T-helper 1 cell treated with Interleukin-12 subunit alpha and Interleukin-12 subunit beta and Interleukin-4 antibody, amounts not matched to agents 30 μg/mL and 1 μg/mL, for 36 hours (primary cell): Measurements from ENCODE around the gene KATNA1.

Experiments used
- H3K27ac Mint-ChIP-seq: one replicate; pipeline ENCODE4 v1.8.0; 2021; ENCODE audit warnings: mild to moderate bottlenecking, mixed read lengths
- H3K27me3 Mint-ChIP-seq: one replicate; pipeline ENCODE4 v1.8.0; 2021; ENCODE audit warnings: low read depth, mixed read lengths
- H3K36me3 Mint-ChIP-seq: one replicate; pipeline ENCODE4 v1.8.0; 2021; ENCODE audit warnings: low read depth, mixed read lengths
- H3K4me1 Mint-ChIP-seq: one replicate; pipeline ENCODE4 v1.8.0; 2021; ENCODE audit warnings: low read depth, mixed read lengths
- H3K4me3 Mint-ChIP-seq: one replicate; pipeline ENCODE4 v1.8.0; 2021; ENCODE audit warnings: mild to moderate bottlenecking, moderate library complexity, mixed read lengths
- H3K9me3 Mint-ChIP-seq: one replicate; pipeline ENCODE4 v1.8.0; 2021; ENCODE audit warnings: mixed read lengths

KATNA1 gene

DNA sequence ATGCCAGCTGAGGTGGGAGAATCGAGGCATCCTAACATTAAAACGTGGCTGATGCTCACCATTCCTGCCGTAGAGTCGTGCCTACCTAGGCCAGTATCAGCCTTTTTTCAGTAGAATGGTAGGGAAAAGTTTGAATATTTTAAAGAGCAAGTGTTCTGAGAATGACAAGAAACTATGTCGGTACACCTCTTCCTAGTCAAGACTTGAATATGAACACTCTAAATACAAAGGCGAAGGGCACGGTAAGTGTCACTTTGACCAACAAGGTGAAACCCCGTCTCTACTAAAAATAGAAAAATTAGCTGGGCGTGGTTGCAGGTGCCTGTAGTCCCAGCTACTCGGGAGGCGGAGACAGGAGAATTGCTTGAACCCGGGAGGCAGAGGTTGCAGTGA lies 81.3 kb downstream of the KATNA1 start:
- Mint-ChIP-seq H3K36me3 (no peaks in the 10 kb centered on the region), H3K27ac (no peak overlapping the region), H3K9me3 (no peaks in the 10 kb centered on the region), H3K27me3 (peaks cover 6% of the 10 kb centered on the region), H3K4me1 (peaks cover 16% of the 10 kb centered on the region), H3K4me3 (peak overlapping the region; percentile 87)

DNA sequence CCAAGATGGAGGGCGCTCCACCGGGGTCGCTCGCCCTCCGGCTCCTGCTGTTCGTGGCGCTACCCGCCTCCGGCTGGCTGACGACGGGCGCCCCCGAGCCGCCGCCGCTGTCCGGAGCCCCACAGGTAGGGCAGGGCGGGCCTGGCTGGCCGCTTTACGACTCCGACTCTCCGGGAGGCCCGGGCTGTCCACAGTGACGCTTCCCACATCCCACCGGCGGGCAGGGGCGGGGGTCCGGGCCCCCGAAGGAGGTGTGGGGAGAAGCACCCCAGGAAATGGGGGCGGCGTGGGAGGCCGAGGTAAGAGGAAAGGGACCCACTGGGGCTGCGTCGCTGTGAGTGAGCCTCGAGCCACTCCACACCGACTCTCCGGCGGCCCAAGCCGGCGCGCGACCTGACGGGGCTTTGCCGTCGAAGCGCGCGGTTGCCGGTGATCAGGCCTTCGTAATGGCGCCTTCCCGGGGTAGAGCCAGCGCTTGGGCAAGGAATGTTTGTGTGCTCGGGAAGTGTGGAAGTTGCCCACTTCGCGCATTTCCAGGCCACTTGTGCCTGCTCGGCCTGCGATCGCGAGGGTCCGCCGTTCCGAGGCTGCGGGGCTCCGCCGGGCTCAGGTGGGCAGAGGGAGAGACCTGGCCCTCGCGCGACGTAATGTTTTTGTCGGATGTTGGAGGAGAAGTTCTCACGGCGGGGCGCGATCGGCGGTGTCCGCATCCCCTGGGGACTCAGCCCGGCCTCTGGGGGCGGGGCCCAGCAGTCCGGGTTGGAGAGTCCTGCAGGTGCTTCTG lies 81.9 kb downstream of the KATNA1 start:
- Mint-ChIP-seq H3K27ac (peak overlapping the region; percentile 63), H3K4me3 (peak overlapping the region; percentile 87), H3K27me3 (peaks cover 6% of the 10 kb centered on the region), H3K9me3 (no peaks in the 10 kb centered on the region), H3K36me3 (no peaks in the 10 kb centered on the region), H3K4me1 (peaks cover 16% of the 10 kb centered on the region)

DNA sequence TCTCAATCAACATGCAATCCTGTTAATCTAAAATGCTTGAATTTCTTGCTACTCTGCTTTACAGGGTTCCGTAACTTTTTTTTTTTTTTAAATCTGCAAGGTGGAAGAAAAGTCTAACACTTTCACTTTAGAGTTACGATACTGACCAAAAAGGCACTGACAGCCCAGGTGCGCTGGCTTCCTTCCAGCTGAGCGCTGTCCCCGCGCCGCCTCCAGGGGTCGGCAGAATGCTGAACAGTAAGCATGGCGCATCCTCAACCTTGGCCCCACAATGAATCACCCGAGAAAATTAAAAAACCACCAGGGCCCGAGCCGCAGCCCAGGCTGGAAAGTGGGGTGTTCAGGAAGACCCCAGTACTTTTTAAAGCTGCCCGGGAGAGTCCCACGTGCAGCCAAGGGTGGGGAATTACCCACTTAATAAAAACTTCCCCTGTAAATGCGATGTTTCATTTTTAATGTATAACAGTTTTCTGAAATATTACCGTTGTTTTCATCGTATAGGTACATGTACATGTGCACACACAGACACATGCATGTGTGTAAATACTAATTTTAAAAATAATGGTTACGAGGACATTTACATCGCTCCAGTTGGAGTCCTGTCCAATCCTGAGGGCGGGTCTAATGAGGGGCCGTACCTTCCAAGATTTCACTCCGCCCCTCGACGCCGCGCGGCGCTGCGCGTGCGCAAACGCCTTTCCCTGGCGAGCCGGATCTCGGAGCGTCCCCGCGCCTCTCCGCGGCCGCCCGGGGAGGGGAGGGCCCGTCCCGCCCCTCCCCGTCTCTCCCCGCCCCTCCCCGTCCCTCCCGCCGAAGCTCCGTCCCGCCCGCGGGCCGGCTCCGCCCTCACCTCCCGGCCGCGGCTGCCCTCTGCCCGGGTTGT lies 82.7 kb downstream of the KATNA1 start, which contains the start of gene GINM1:
GINM1 (plus strand) TSS at position 849 of the 883 bp plus-strand sequence. CDS start 40 bp downstream, outside the sequence.
- Mint-ChIP-seq H3K4me3 (peak within 1 kb of the TSS; percentile 93), H3K4me1 (peaks cover 16% of the 10 kb centered on the region), H3K27me3 (peaks cover 7% of the 10 kb centered on the region), H3K9me3 (no peaks in the 10 kb centered on the region), H3K27ac (peak within 1 kb of the TSS; percentile 88), H3K36me3 (no peaks in the 10 kb centered on the region)

DNA sequence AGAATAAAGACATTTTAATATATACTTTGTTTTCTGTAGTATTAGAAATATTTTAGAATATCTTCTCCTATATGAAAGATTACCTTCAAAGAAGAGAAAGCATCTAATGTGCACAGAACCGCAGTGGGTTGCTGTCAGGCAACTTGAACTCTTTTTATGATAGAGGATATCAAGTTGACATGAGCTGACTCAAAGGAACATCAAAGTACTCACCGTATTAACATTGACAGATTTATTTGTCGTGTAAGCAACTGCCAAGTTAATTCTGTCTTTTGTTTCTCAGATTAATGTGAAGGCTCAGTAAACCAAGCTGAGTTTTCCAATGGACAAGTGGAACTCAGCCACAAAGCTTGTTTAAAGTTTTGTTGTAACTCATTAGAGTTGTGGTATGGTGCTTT lies 84.6 kb downstream of the KATNA1 start:
- Mint-ChIP-seq H3K4me3 (no peak overlapping the region), H3K36me3 (no peaks in the 10 kb centered on the region), H3K9me3 (no peaks in the 10 kb centered on the region), H3K27me3 (peaks cover 25% of the 10 kb centered on the region), H3K4me1 (peaks cover 16% of the 10 kb centered on the region), H3K27ac (no peak overlapping the region)

DNA sequence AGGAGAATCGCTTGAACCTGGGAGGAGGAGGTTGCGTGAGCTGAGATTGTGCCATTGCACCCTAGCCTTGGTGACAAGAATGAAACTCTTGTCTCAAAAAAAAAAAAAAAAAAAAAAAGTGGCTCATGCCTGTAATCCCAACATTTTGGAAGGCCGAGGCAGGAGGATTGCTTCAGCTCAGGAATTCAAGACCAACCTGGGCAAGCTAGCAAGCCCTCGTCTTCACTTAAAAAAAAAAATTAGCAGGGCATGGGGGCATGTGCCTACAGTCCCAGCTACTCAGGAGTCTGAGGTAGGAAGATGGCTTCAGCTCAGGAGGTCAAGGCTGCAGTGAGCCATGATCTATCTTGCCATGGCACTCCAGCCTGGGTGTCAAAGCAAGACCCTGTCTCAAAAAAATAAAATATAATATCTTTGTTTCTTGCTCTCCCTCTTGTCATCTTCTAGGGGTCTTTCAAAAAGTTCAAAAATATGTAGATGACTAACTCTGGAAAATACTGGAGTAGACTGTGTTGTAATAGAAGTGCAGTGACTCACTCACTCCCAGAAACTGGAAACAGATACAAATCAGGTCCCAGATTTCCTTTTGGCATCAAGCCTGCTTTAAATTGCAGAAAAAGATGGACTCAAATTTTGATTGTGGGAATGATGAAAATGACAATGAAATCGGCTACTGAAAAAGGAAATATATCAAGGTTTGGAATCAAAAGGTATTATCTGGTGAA lies 85.1 kb downstream of the KATNA1 start:
- H3K9me3 Mint-ChIP-seq: no peaks in the 10 kb centered on the region
- no peak overlapping the region for H3K27ac Mint-ChIP-seq
- H3K4me1 Mint-ChIP-seq: peaks cover 16% of the 10 kb centered on the region
- no peaks in the 10 kb centered on the region for H3K36me3 Mint-ChIP-seq
- no peak overlapping the region for H3K4me3 Mint-ChIP-seq
- H3K27me3 Mint-ChIP-seq: peaks cover 30% of the 10 kb centered on the region

DNA sequence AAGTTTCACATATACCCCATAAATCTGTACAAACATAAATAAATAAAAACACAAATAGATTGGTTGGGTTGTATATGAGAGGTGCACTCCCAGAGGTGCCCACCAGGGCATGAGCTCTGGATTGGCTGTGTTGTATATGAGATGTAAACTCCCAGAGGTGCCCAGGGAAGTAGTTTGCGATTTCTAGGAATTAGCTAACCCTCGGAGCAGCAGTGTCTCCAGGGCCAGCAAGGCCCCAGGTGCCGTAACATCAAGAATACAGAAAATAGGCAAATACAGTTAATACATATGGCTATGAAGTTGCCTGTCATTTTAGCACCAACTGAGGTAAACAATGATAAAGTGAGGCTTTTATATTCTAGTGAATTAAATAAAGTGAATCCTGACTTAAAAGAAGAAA lies 87.8 kb downstream of the KATNA1 start:
- H3K27ac Mint-ChIP-seq: no peak overlapping the region
- no peaks in the 10 kb centered on the region for H3K9me3 Mint-ChIP-seq
- H3K4me3 Mint-ChIP-seq: no peak overlapping the region
- H3K4me1 Mint-ChIP-seq: peaks cover 7% of the 10 kb centered on the region
- peaks cover 54% of the 10 kb centered on the region for H3K27me3 Mint-ChIP-seq
- no peaks in the 10 kb centered on the region for H3K36me3 Mint-ChIP-seq

DNA sequence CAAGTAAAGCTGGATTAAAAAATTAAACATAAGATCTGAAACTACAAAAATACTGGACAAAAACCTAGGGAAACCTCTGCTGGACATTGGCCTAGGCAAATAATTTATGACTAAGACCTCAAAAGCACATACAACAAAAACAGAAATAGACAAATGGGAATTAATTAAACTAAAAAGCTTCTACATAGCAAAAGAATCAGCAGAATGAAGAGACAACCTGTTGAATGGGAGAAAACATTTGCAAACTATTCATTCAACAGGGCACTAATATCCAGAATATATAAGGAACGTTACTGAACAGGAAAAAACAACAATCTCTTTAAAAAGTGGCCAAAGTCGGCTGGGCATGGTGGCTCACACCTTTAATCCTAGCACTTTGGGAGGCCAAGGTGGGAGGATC lies 89.1 kb downstream of the KATNA1 start:
- Mint-ChIP-seq H3K27me3 (peaks cover 62% of the 10 kb centered on the region), H3K4me1 (peaks cover 2% of the 10 kb centered on the region), H3K27ac (no peak overlapping the region), H3K9me3 (no peaks in the 10 kb centered on the region), H3K4me3 (no peak overlapping the region), H3K36me3 (no peaks in the 10 kb centered on the region)

DNA sequence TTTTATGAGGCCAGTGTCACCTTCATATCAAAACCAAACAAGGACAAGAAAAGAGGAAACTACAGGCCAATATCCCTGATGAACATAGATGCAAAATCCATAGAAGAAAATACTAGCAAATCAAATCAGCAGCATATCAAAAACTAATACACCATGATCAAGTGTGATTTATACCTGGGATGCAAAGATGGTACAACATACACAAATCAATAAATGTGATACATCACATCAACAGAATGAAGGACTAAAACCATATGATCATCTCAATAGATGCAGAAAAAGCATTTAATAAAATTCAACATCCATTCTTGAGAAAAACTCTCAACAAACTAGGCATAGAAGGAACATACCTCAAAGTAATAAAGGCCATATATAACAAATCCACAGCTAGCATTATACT lies 90.5 kb downstream of the KATNA1 start:
- Mint-ChIP-seq H3K4me1 (no peaks in the 10 kb centered on the region), H3K4me3 (no peak overlapping the region), H3K27ac (no peak overlapping the region), H3K9me3 (no peaks in the 10 kb centered on the region), H3K27me3 (peaks cover 63% of the 10 kb centered on the region), H3K36me3 (no peaks in the 10 kb centered on the region)

DNA sequence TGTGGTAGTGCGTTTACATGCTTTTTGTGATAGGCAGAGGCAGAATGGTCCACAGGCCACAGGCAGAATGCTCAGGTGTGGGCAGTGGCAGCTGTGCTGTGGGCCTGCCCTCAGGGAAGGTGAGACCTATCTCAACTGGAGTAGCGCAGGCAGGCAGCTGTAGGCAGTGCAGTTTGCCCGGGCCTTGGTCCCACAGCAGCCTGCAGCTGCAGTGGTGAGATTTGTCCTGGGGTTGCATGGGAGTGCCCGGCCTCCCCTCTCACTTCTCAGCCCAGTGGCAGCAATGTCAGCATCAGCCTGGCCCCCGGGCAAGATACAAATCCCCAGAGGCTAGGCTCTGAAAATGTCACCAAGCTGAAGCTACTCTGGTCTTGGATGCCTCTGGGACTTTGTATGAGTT lies 96.6 kb downstream of the KATNA1 start:
- Mint-ChIP-seq H3K4me1 (peaks cover 5% of the 10 kb centered on the region), H3K9me3 (no peaks in the 10 kb centered on the region), H3K27ac (no peak overlapping the region), H3K4me3 (no peak overlapping the region), H3K27me3 (peaks cover 40% of the 10 kb centered on the region), H3K36me3 (no peaks in the 10 kb centered on the region)

DNA sequence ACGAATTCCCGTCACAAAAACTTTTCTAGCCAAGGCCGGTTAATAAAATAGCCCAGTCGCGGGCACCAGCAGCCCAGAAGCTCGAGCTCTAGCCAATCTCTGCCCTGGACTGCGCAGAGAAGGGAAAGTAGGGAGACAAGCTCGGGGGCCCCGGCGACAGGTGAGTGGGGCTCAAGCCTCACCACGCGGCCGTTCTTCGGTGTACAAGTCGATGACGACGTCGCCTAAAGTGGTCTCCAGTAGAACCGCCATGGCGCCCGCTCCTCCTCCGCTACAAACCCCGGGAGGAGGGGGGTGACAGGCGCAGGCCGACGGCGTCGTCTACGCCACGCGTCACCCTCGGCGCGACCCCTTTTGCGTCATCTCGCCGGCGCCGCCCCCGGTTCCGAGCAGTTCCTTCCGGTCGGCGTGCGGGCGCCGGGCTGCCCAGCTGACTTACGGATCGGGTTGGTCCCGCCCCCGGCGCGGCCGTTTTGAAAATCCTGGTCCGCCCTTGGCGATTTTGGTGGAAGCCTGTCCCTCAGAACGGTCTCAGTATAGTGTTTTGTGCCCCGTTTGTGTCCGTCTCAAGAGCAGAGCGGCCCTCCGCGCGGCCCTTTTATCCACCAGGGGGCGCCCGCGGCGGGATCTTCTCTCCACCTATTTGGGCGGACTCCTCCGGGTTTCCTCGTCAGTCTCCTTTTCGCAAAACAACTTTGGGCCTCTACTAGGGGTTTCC lies 102.6 kb downstream of the KATNA1 start, which contains the start of gene PPIL4:
PPIL4 (minus strand) TSS at position 290 of the 718 bp plus-strand sequence; CDS start at position 252, 38 bp downstream.
- Mint-ChIP-seq H3K9me3 (no peaks in the 10 kb centered on the region), H3K4me3 (peak within 1 kb of the TSS; percentile 97), H3K27me3 (peaks cover 14% of the 10 kb centered on the region), H3K36me3 (peaks cover 9% of the 10 kb centered on the region), H3K27ac (peak within 1 kb of the TSS; percentile 99), H3K4me1 (peaks cover 33% of the 10 kb centered on the region)

DNA sequence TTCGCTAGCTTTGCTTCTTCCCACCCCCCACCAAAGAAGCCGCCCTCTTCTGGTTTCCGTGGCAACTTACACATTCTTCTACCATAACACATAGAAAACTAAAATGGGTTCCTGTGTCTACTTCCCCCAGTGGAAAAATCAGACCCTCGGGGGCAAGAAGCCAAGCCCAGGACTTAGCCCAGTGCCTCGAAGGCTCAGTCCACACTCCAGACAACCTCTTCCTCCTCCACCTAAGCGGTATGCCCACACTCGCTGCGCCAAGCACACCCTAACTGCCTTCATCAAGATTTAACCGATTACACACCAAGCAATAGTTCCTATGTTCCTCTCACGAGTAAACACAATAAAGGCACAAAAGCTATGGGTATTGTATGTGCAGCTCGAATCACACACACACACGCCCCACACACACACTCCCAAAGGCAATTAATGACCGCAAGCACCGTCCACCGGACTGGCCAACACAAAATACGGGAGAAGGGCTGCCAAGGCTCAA lies 103.2 kb downstream of the KATNA1 start:
- H3K27me3 Mint-ChIP-seq: peaks cover 14% of the 10 kb centered on the region
- no peaks in the 10 kb centered on the region for H3K9me3 Mint-ChIP-seq
- H3K36me3 Mint-ChIP-seq: peaks cover 12% of the 10 kb centered on the region
- peak overlapping the region; percentile 97 for H3K4me3 Mint-ChIP-seq
- H3K27ac Mint-ChIP-seq: peak overlapping the region; percentile 99
- H3K4me1 Mint-ChIP-seq: peaks cover 33% of the 10 kb centered on the region
